SU-DHL-6 (cell line): ENCODE measurements around the gene PHLDB2.

Experiments used
- H2AFZ ChIP-seq: fragments of 200-600 bp; sonication (generic); 2 replicates; pipeline ENCODE4 v1.6.1; 2014; ENCODE audit warnings: low read depth, mild to moderate bottlenecking, moderate library complexity, mixed read lengths, antibody characterized with exemption, low read length; ENCODE audit not compliant: severe bottlenecking
- H3F3A ChIP-seq: fragments of 200-600 bp; shearing (Covaris generic); 2 replicates; pipeline ENCODE4 v1.6.0; 2016; ENCODE audit warnings: antibody characterized with exemption, mild to moderate bottlenecking; ENCODE audit not compliant: insufficient read depth
- H3K27ac ChIP-seq: fragments of 200-600 bp; sonication (generic); 2 replicates; pipeline ENCODE4 v1.5.1; 2016; ENCODE audit warnings: low read depth, mild to moderate bottlenecking, low read length, moderate library complexity, mixed read lengths
- H3K27me3 ChIP-seq: fragments of 200-600 bp; sonication (generic), shearing (Covaris generic); 2 replicates; pipeline ENCODE4 v1.6.0; 2014; ENCODE audit warnings: mild to moderate bottlenecking, low read length
- H3K36me3 ChIP-seq: fragments of 200-600 bp; sonication (generic); 2 replicates; pipeline ENCODE4 v1.6.1; 2014; ENCODE audit warnings: mild to moderate bottlenecking, low read length, mixed read lengths
- H3K4me2 ChIP-seq: fragments of 300-600, 200-600 bp; shearing (Covaris generic), sonication (generic); 2 replicates; pipeline ENCODE4 v1.6.0; 2014; ENCODE audit warnings: low read length, low read depth, mild to moderate bottlenecking; ENCODE audit not compliant: poor library complexity, severe bottlenecking
- H3K4me3 ChIP-seq: fragments of 200-600 bp; sonication (generic); 2 replicates; pipeline ENCODE4 v1.5.1; 2014; ENCODE audit warnings: antibody characterized with exemption, low read length, mild to moderate bottlenecking, mixed read lengths; ENCODE audit not compliant: insufficient read depth, poor library complexity, severe bottlenecking
- H3K79me2 ChIP-seq: fragments of 200-600 bp; sonication (generic); 2 replicates; pipeline ENCODE4 v1.6.1; 2014; ENCODE audit warnings: mild to moderate bottlenecking, low read length, moderate library complexity; ENCODE audit not compliant: insufficient read depth
- H3K9ac ChIP-seq: fragments of 200-600 bp; sonication (generic); 2 replicates; pipeline ENCODE4 v1.7.0; 2014; ENCODE audit warnings: mild to moderate bottlenecking, low read length
- H3K9me2 ChIP-seq: fragments of 200-600 bp; sonication (generic); replicated peaks from 2 replicates; pipeline ENCODE4 v1.6.1; 2014; ENCODE audit warnings: low read length; ENCODE audit not compliant: insufficient read depth
- H3K9me3 ChIP-seq: fragments of 200-600 bp; sonication (generic); 2 replicates; pipeline ENCODE4 v1.6.1; 2014; ENCODE audit warnings: low read length, mixed read lengths; ENCODE audit not compliant: insufficient read depth
- H4K20me1 ChIP-seq: fragments of 200-600 bp; sonication (generic); 2 replicates; pipeline ENCODE4 v1.6.1; 2014; ENCODE audit warnings: low read depth, mild to moderate bottlenecking, antibody characterized with exemption, low read length, moderate library complexity, mixed read lengths
- CTCF ChIP-seq: fragments of 200-600 bp; sonication (generic); IDR thresholded peaks from one replicate; pipeline ENCODE4 v1.5.1; 2017; ENCODE audit warnings: antibody characterized with exemption, mild to moderate bottlenecking, low read length, moderate library complexity; ENCODE audit not compliant: insufficient read depth, poor library complexity, severe bottlenecking
- EZH2phosphoT487 ChIP-seq: fragments of 200-600 bp; sonication (generic), shearing (Covaris generic); conservative IDR thresholded peaks from 2 replicates; pipeline ENCODE4 v1.6.1; 2018; ENCODE audit warnings: mild to moderate bottlenecking, antibody characterized with exemption, low read length, moderate library complexity, mixed read lengths

PHLDB2 gene

GRCh38 chr3:111984636-111985298, 125.7 kb downstream of the PHLDB2 start:
- no peak overlapping the region for H3K4me2 ChIP-seq
- H2AFZ ChIP-seq, result no peak overlapping the region
- H3K36me3 ChIP-seq, result peaks cover 16% of the 10 kb centered on the region
- H4K20me1 ChIP-seq, result no peaks in the 10 kb centered on the region
- H3K9me3 ChIP-seq, result no peaks in the 10 kb centered on the region
- H3F3A ChIP-seq, result peaks cover 11% of the 10 kb centered on the region; the same call in 1 of the 2 replicates
- no peaks in the 10 kb centered on the region for H3K9me2 ChIP-seq
- H3K79me2 ChIP-seq, result peaks cover 40% of the 10 kb centered on the region
- H3K27ac ChIP-seq, result no peak overlapping the region
- TF ChIP-seq CTCF, result no peak
- TF ChIP-seq EZH2phosphoT487, result no peak
- H3K27me3 ChIP-seq, result no peaks in the 10 kb centered on the region
- no peak overlapping the region for H3K9ac ChIP-seq
- no peak overlapping the region for H3K4me3 ChIP-seq

GRCh38 chr3:111986800-111987199, 127.7 kb downstream of the PHLDB2 start:
- no peak overlapping the region for H3K9ac ChIP-seq
- H3K4me2 ChIP-seq, result no peak overlapping the region
- no peaks in the 10 kb centered on the region for H4K20me1 ChIP-seq
- H3K4me3 ChIP-seq, result no peak overlapping the region
- H2AFZ ChIP-seq, result no peak overlapping the region
- no peak for TF ChIP-seq CTCF
- no peaks in the 10 kb centered on the region for H3K9me3 ChIP-seq
- H3K79me2 ChIP-seq, result peaks cover 20% of the 10 kb centered on the region; the same call in 1 of the 2 replicates
- H3K9me2 ChIP-seq, result no peaks in the 10 kb centered on the region
- H3F3A ChIP-seq, result peaks cover 10% of the 10 kb centered on the region; the same call in 1 of the 2 replicates
- H3K27ac ChIP-seq, result no peak overlapping the region
- no peaks in the 10 kb centered on the region for H3K27me3 ChIP-seq
- H3K36me3 ChIP-seq, result peaks cover 31% of the 10 kb centered on the region

GRCh38 chr3:111989061-111989678, 130.1 kb downstream of the PHLDB2 start:
- Histone ChIP-seq H3K36me3 (peaks cover 27% of the 10 kb centered on the region), H3K27ac (no peak overlapping the region), H3K9ac (no peak overlapping the region), H3F3A (peaks cover 7% of the 10 kb centered on the region; the same call in 1 of the 2 replicates), H3K79me2 (no peaks in the 10 kb centered on the region; the same call in 1 of the 2 replicates), H3K27me3 (no peaks in the 10 kb centered on the region), H3K4me3 (no peak overlapping the region), H4K20me1 (no peaks in the 10 kb centered on the region), H3K4me2 (no peak overlapping the region), H3K9me3 (no peaks in the 10 kb centered on the region), H3K9me2 (no peaks in the 10 kb centered on the region), H2AFZ (no peak overlapping the region)
- TF ChIP-seq EZH2phosphoT487 (no peak), CTCF (peak; percentile 79)
